GM18868 (cell line): ENCODE results near the gene POLR1A.
A peak's percentile ranks its signal among the peaks of the same experiment; 100 is the strongest.
"Not testable (repeated sequence)": the region's sequence is repeated elsewhere in the genome, so short reads cannot be mapped to it uniquely, and the experiment has no call there.

Experiments
- ATAC-seq: cut with Tn5 transposase; IDR thresholded peaks from one replicate; pipeline ENCODE4 v1.9.1; 2021; ENCODE audit warnings: mild to moderate bottlenecking, moderate library complexity; ENCODE audit not compliant: unreplicated experiment

Gene POLR1A

DNA sequence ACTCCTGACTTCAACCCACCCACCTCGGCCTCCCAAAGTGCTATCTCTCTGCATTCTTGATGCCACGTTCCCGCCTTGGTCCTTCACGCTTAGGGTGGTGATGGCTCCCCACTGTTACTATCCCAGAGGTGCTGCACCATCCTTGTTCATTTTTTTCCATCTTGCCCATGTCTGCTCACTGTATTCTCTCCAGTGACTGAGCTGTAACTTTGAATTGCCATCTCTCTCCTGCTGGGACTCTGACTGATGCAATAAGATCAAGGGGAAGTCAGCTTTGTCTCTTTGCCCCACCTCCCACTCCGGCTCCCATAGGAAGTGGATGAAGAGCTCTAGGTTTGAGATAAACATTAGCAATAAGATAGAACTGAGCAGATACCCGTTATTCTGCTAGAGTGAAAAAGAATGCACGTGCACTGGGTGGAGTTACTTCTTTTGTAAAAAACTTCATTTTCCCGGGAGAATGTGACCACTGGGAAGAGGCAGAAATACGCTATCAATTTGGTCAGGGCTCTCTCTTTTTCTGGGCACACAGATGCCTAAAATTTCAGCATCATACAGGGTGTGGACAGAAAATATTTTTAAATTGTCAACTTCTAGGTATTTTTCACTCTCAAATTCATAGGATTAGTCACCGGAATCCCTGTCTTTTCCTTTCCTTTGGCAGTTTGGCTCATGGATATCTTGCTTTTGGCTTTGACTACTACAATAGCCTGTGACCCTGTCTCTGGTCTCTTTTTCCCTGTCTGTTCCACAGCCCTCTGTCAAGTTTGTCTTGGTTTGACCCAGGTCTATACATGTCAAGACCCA, 105.4 kb downstream of the POLR1A start:
- no peak for ATAC-seq

DNA sequence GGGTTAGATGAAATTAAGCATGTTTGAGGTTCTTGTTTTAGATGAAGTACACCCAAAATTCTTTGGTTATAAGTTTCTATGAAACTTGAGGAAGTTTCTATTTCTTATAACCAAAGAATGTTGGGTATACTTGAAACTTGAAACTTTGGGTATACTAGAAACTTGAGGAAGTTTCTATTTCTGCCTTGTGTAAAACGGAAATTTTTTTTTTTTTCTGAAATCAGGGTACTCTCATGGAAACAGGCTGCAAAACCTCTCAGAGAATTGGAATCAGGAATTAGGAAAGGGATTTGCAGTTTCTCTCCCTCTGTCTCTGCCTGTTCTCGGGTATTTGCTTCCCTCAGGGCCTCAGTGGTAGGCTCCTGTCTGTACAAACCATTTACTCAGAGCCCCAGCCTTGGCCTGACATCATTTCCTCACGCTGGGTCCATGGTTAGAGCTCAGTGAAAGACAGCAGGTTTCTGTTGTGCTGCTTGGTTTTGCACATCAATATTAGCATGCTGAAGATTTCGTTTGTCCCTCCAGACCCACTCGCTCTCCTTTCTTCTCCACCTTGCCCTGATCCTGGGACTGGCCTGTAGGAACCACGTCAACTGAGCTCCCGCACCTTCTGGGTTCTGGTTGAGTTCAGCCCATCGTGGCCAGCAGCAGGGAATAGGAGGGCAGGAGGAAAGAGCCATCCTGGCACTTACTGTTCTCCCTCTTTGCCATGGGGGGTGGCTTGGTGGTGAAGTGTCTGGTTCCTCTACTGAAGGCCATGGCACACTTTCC, 106.4 kb downstream of the POLR1A start:
- ATAC-seq: peak; percentile 66

DNA sequence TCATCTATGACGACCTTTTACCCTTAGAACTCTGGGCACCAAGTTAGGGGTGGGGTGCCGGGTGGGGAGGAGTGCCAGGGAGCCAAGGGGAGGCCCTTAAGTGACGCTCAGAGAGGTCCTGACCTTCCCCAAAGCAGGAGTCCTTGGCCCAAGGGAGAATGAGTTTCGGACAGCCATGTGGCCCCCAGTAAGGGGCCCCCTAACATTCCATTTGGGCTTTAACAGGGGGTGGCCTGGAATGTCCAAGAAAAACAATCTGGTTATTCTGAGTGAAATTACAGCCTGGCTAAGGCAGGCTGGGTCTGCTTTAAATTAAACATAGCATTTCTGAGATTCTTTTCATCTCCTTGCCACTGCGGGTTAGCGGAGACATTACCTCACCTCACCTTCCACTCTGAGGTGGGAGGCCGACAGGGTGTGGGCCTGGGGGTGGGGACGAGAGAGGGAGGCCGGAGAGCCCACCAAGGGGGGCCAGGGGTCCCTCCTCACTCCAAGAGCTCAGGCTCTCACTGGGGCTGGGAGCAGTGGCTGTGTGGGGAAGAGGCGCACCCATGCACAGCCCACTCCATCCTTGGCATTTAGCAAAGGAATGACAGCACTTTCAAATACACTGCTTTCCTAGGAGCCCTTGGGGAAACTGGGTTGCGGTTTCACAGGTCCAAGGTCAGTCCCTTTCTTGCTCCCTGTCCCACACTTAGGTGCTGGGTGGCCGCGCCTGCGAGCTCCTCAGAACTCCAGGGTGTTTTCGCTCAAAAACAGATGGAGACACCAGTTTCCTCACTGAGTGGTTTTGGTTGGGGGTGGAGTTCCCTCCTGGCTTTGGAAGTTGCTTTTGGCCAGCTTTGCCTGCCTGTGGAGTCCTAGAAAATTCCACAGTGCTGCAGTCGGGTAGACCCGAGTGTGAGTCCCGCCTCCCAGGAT, 107.4 kb downstream of the POLR1A start:
- ATAC-seq: no peak

DNA sequence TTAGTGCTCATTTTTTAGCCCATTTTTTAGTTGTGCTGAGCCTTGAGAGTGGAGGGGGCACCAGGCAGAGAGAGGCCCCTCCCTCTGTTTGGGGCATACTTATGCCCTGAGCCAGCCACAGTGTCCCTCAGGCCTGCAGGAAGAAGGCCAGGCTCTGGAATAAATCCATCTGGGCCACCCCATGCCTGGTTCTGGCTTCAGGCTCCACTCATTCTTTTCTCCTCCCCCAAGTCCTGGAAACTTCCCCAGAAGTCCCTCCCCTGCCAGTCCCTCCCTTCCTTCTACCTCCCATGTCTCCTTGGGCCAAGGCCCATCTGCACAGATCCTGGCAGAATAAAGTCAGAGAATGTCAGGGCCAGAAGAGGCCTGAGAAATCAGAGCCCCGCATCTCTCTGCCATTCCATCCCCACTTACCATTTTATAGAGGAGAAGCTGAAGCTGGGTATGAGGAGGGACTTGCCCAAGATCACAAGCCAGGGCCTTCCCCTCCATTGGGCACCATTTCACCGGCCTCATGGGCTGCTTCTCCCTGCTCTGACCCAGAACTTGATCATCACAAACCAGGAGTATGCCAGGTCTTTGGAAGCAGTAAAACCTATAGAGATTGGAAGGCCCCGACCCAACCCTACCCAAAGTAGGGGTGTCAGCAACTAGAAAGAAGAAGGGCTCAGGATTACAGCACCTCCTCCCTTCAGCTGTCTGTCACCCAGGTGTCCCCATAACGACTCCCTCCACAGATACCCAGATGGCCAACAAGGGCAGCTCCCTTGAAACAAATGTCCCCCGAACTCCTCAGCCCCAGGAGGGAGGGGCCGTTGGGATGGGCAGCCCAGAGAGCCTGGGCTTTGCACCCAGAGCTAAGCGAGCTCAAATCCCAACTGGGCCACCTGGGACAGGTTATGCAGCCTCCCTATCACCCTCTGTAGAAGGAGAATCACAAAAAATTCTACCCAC, 108.4 kb downstream of the POLR1A start:
- no peak for ATAC-seq

DNA sequence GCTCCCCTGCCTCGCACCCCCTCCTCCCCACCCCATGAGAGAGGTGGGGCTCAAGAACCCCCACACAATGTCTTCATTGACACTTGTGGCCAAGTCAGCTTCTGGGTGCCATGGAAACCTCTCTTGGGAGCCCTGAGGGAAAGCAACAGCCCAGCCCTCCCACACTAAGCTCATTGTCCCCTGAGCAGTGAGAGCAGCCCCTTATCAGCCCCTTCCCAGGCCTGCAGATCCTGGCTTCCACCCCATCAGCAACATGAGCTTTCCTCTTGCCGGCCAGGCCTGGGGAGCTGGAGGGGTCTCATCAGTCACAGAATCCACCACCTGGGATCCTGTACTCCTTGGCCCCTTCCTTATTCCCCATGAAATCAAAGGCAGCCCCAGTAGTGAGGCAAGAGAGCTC, 109.1 kb downstream of the POLR1A start:
- ATAC-seq: no peak

DNA sequence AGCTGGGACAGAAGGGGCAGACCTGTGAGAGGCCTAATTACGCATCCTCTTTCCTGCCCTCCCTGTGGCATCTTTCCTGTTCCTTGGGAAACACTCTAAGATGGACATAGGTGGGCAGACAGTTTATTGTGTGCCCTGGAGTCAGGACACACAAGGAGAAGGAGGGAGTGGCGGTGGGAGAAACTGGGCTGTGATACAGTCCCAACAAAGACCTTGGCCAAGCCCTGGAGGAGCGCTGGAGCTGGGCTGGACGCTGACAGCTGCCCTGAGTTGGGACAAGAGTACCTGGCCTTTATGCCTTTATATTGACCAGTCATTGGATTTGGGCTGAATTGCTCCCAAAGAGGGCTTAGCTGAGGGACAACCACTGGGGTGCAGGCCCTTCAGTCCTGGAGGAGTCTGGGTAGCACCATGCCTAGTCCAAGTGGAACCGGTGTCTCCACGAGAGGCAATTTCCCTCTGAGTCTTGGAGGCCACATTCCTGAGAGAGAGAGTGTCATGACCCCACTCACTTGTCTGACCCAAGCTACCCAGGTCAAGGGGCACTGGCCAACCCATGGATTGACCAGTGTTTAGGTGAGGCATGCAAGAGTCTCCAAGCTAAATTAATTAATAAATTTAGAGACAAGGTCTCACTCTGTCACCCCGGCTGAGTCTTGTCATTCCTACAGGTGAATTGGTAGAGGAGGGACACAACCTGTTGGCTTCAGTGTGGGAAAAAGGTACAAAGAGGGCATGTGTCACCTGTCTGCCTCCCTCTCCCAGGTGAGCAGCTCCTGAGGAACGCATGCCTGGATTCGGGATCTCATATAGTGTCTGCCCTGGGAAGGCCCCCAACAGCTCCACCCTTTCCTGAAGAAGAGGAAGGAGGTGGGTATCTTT, 109.8 kb downstream of the POLR1A start:
- ATAC-seq: no peak

DNA sequence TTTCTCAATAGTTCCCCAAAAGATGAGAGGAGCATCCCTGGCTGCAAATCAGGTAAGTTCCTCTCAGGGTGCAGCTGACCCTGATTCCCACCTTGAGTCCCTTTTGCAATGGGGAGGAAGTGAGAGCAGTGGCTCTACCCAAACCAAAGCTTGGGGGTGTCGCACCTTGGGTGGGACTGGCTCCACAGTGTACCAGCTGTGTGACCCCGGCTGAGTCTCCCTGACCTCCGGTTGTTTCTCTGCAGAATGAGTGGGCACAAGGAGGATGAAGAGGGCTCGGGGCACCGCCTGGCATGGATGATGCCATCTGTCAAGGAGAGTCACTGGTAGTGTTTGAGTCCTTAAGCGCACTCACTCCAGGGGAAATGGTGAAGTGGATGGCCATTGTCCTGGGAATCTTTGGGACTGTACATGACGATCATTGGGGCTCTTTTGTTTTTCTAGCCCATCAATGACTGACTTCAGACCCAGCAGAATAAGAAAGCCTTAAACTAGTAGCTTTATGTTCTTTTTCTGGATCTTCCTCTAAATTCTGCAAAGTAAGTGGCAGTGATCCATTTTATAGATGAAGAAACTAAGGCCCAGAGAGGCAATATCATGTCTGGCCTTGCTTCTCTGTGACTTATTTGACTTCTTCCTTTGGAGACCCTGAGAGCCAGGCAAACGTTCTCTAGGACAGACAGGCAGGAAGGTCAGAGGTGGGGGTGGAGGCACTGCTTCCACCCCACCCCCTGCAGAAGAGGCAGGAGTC, 110.6 kb downstream of the POLR1A start:
- no peak for ATAC-seq

DNA sequence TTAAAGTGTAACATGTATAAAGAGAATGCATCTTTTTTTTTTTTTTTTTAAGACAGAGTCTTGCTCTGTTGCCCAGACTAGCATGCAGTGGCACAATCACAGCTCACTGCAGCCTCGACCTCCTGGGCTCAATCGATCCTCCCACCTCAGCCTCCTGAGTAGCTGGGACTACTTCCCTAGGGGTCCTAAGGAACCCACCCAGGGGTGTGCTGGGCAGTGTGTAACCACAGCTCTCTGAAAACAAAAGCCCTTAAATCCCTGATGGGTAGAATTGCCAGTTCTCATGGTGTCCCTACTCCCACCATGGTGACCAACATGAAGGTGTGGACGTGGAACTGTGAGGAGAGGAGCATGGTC, 111.3 kb downstream of the POLR1A start:
- peak; percentile 26 for ATAC-seq

DNA sequence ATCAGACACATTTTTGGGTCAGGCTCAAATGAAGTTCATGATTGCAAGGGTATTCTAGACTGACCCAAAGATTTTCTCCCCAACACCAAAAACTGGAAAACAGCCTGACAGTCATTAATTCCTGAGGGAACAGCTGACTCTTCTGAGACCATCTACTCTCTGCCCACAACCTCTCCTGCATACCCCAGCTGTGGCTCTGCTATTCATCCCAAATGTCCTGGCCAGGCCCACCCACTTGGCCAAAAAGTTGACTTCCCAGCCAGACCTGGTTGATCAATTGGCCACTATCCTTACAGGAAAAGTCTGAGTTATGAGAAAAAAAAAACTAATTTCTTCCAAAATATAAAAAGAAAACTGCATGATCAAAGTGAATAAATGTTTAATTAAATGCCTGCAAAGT, 113.1 kb downstream of the POLR1A start:
- ATAC-seq: no peak

DNA sequence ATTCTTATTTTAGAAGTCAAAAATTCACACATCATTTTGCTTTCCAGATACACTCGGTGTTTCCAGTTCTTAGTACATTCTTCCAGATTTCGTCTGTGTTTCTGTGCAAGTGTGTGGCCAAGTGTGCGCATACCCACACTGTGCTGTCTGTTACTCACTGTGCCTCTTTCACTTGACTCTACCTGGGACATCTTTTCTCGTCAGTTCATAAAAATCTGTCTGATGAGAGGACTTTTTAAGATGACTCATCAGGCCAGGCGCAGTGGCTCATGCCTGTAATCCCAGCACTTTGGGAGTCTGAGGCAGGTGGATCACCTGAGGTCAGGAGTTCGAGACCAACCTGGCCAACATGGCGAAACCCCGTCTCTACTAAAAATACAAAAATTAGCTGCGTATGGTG, 113.6 kb downstream of the POLR1A start:
- not testable (repeated sequence) for ATAC-seq

DNA sequence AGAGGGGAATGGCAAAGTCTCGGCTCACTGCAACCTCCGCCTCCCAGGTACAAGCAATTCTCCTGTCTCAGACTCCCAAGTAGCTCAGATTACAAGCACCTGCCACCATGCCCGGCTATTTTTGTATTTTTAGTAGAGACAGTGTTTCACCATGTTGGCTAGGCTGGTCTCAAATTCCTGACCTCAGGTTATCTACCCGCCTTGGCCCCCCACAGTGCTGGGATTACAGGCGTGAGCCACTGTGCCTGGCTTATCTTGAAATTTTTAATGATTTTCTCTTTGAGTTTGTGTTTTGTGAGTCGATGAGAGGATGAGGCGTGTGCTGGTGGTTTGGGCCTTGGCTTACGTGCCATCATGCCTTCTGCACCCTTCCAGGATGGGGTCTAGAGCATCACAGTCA, 115.6 kb downstream of the POLR1A start:
- no peak for ATAC-seq

DNA sequence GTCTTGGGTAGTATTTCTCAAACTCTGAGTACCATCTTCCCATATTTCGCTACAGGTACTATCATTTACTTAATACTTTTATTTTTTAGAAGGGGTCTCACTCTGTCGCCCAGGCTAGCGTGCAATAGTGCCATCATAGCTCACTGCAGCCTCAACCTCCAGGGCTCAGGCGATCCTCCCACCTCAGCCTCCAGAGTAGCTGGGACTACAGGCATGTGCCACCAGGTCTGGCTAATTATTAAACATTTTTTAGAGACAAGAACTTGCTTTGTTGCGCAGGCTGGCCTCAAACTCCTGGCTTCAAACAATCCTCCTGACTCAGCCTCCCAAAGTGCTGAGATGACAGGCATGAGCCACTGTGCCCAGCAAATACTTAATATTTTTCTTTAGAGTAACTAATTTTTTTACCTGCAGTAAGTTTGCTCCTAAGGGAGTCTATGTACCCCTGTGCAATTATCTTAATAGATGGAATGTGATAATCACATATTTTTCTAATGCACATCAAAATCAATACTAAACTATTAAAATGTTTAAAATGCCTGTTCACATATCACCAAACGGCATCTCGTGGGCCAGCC, 116.3 kb downstream of the POLR1A start:
- no peak for ATAC-seq

DNA sequence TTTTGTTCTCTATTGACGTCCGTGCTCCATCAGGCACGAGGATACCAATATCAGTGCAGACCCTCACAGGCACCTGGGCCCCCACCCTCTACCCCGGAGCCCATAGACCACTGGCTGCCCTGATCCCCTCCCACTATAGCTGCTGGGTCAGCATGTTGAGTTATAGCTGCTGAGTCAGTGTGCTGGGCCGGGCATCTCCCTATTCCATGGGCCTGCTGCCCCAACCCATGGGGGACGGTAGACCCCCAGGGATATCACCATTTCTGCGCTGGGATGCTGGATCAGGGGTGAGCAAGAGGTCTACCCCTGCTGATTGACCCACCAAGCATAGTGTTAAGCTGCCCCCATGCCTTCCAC, 116.8 kb downstream of the POLR1A start:
- no peak for ATAC-seq

DNA sequence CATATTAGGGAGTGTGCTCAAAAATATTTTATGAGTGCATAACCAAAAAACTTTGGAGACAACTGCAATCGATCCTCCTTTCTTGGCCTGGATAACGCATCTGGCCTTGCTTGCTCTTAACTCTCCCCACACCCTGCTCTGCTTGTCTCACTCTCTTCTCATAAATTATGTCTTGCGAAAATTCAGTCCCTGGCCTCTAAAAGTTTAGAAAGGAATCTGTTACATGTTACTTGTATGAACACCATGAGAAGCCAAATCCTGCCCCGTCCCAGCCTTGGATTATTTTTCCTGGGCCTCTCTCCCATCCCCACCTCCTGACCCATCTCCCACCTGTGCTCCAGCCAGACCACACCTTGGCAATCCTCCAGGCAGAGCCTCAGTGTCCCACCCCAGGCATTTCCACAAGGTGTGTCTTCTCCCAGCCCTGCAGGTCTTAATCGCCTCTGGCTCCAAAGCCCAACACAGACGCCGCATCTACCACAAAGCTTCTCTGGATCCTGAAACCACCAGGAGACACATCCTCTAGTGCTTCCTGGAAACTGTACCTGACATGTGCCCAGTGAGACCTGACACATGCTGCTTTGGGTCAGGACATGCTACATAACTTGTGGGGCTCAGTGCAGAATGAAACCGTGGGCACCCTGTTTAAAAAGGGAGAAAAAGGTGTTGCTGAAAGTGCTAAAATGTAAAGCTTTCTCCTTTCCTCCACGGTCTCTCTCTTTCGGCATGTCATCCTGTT, 117.3 kb downstream of the POLR1A start:
- ATAC-seq: no peak

DNA sequence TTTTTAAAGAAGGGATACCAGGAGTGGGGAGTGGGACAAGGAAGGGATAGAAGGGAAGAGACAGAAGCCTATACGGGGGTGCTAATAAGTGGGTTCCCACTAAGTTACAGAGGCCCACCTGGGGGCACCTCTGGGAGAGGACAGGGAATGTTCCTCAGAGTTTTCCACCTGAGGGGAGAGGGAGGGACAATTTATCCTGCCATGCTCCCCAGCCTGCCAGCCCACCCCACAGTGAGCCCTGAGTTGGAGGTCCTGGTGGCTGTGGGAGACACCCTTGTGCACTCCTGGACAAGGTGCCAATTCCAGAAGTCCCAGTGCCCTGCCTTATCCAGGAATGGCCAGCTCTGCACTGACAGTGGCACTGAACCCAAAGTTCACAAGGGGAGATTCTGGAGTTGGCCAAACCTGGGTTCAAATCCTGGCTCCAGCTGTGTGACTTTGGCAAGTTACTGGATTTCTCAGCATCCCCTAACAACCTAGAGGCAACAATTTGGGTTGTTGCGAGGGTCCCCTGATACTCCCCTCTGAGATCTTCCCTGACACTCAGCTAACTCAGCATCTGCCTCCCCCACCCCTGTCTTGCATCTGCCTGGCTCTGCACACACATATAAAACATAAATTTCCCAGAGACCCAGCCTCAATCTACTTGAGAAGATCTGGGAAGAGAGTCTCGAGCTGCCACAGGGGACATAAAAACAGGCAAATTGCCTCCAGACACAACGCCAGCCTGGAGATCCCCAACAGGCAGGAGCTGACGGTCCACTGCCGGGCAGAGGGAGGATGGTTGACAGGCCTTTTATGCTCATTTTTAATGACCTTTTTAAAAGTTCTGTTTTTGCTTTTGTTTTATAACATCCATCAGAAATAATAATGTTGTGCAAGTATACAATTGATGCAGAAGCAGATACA, 118.2 kb downstream of the POLR1A start:
- ATAC-seq: no peak

DNA sequence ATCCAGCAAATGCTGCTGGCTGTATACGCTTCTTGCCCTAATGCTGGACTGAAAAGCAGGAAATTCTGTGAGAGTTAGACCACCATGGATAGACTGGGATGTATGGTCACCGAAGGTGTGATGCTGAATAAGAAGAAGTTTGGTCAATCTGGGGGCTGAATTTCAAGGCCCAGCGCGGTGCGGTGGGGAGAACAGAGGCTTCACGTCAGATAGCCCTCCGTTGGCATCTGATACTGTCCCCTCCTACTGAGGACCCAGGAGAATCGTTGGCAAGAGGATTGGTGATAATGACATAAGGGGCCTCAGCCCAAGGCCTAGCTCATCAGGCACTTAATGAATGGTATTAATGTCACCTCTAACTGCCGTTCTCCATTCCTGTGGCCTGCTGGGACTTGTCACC, 119.6 kb downstream of the POLR1A start:
- no peak for ATAC-seq

DNA sequence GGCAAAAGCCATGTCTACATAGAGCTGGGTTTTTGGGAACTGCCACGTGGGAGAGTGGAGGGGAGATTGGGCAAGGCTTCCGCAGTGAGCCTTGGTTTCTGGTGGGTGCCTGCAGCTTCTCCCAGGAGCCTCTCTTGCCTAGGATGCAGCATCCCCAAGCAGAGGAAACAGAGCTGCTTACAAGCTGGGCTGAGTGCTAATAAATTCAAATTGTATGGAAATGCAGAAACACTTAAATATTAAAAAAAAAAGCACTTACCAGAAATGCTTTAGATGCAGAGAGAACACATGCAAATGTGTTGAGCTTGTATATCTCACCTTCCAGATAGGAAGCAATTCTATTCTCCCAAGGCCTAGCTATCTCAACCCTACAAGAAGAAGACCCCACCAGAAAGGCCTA, 120.9 kb downstream of the POLR1A start:
- no peak for ATAC-seq
